Transverse colon (tissue), 4 donors: ENCODE data around the gene DNER.

Experiments used
- CTCF ChIP-seq, 5 experiments: fragments of 200-600 bp in 3 of 5; fragments of 450-650 bp in 2 of 5; sonication (generic) in 3 of 5; IDR thresholded peaks; 1 replicate in 2 of 5; 2 replicates in 3 of 5; pipeline ENCODE4 v1.5.1; 2016 to 2017; ENCODE audit warnings: antibody characterized with exemption in 5 of 5, inconsistent platforms in 3 of 5, mild to moderate bottlenecking in 2 of 5, moderate library complexity in 1 of 5
- EP300 ChIP-seq: sonication (generic); formaldehyde crosslinking; IDR thresholded peaks from one replicate; pipeline ENCODE4 v1.6.1; 2017; ENCODE audit warnings: antibody characterized with exemption, low read depth
- POLR2A ChIP-seq: fragments of 450-650 bp; IDR thresholded peaks from one replicate; pipeline ENCODE4 v1.6.1; 2016; ENCODE audit warnings: antibody characterized with exemption, mild to moderate bottlenecking, moderate library complexity
- POLR2AphosphoS5 ChIP-seq, 3 donors: sonication (generic); formaldehyde crosslinking; IDR thresholded peaks; one replicate each; pipeline ENCODE4 v1.6.1; 2016; ENCODE audit warnings: antibody characterized with exemption in 3 of 3

- TF ChIP-seq CTCF (IDR thresholded peaks at IDR 0.05) (no peak), POLR2AphosphoS5 (IDR thresholded peaks at IDR 0.05) (no peak), EP300 (no peak), POLR2A (no peak)
These were observed 240.2 kb downstream of the DNER start for GRCh38 chr2:229474125-229474524.
